Left lung (tissue), 10 donors: ENCODE measurements around the gene GALNT16. TPM values are rescaled to one million over a fixed set of nuclear protein-coding genes. Genes with fewer than 3 reads are reported as not detected.
A peak's percentile ranks its signal among the peaks of the same experiment; 100 is the strongest.

Experiments
- ATAC-seq: fragments of 200-7000 bp; cut with Tn5 transposase; one replicate; pipeline ENCODE4 v1.9.1; 2020; ENCODE audit warnings: moderate library complexity
- DNase-seq, 4 donors: peaks; one replicate each; pipeline ENCODE4 v3.0.0-alpha.2; 2013 to 2020
- H3K27ac ChIP-seq, 2 donors: fragments of 200-600 bp; sonication (generic) in 1 of 2; one replicate each; pipeline versions ENCODE4 v1.5.0 to v1.8.0; 2020 to 2021
- H3K27me3 ChIP-seq, 2 donors: fragments of 200-600 bp; sonication (generic) in 1 of 2; one replicate each; pipeline versions ENCODE4 v1.5.0 to v1.8.0; 2020 to 2021
- H3K36me3 ChIP-seq, 2 donors: fragments of 200-600 bp; sonication (generic) in 1 of 2; one replicate each; pipeline versions ENCODE4 v1.5.0 to v1.8.0; 2020 to 2021
- H3K4me1 ChIP-seq, 2 donors: fragments of 200-600 bp; one replicate each; pipeline ENCODE4 v1.8.0; 2021
- H3K4me3 ChIP-seq, 2 donors: fragments of 200-600 bp; sonication (generic) in 1 of 2; one replicate each; pipeline versions ENCODE4 v1.5.0 to v1.8.0; 2020 to 2021; ENCODE audit warnings: mild to moderate bottlenecking in 1 of 2
- H3K9me3 ChIP-seq, 2 donors: fragments of 200-600 bp; sonication (generic) in 1 of 2; one replicate each; pipeline versions ENCODE4 v1.5.0 to v1.8.0; 2020 to 2021
- CTCF ChIP-seq, 2 donors: fragments of 200-600 bp; sonication (generic) in 1 of 2; IDR thresholded peaks; one replicate each; pipeline versions ENCODE4 v1.5.0 to v1.8.0; 2021; ENCODE audit warnings: antibody characterized with exemption in 2 of 2
- intact Hi-C, 2 donors: fragments of 100-400 bp; cut with DNase I; formaldehyde crosslinking; loops; one replicate each; pipeline versions ENCODE4 v1.11.2 to v1.14.2; 2022
- polyA plus RNA-seq, 6 donors: library from polyadenylated mRNA; unstranded; fragments of 120-200 nt; gene quantifications; one replicate each; pipeline ENCODE4 v1.2.1, GENCODE V29; 2013; ENCODE audit not compliant: insufficient read length in 6 of 6
- total RNA-seq, 2 donors: library from RNA; stranded (reverse); fragmentation: NEBNext Ultra II Directional; extraction: Animal tissue kit (Norgen Biotek cat#: 25700); gene quantifications; one replicate each; pipeline ENCODE4 v1.2.1, GENCODE V29; 2021
- donor health status: DM: no; HTN: yes; CAD: no.
- donor health status: DM: no; HTN: no; CAD: no.

The GALNT16 gene
- total and polyA plus RNA-seq, 8 donors, result 2.4 to 5.0 (median 3.7) TPM

- intact Hi-C loops, result no loop called here
- no peak for ATAC-seq
- no peaks in the 10 kb centered on the region for H3K27me3 ChIP-seq
- DNase-seq, result no peak
- no peak overlapping the region for H3K4me3 ChIP-seq
- no peak for TF ChIP-seq CTCF (IDR thresholded peaks at IDR 0.05)
- no peaks in the 10 kb centered on the region for H3K4me1 ChIP-seq
- H3K9me3 ChIP-seq, result no peaks in the 10 kb centered on the region
- H3K27ac ChIP-seq, result no peak overlapping the region
- H3K36me3 ChIP-seq, result no peaks in the 10 kb centered on the region
Measured at GRCh38 chr14:69324341-69324931, 64.5 kb downstream of the GALNT16 start.

GRCh38 chr14:69325086-69325485 lies 65.1 kb downstream of the GALNT16 start:
- no peak for ATAC-seq
- no peaks in the 10 kb centered on the region for H3K27me3 ChIP-seq
- H3K27ac ChIP-seq, result no peak overlapping the region
- DNase-seq, result no peak
- no peak for TF ChIP-seq CTCF (IDR thresholded peaks at IDR 0.05)
- no peaks in the 10 kb centered on the region for H3K36me3 ChIP-seq
- intact Hi-C loops, result no loop called here
- no peak overlapping the region for H3K4me3 ChIP-seq
- no peaks in the 10 kb centered on the region for H3K4me1 ChIP-seq
- H3K9me3 ChIP-seq, result no peaks in the 10 kb centered on the region

- Histone ChIP-seq H3K4me1 (no peaks in the 10 kb centered on the region), H3K27ac (no peak overlapping the region), H3K27me3 (no peaks in the 10 kb centered on the region), H3K4me3 (no peak overlapping the region), H3K9me3 (no peaks in the 10 kb centered on the region), H3K36me3 (no peaks in the 10 kb centered on the region)
- no peak for ATAC-seq
- DNase-seq, result no peak
- intact Hi-C loops, result no loop called here
- no peak for TF ChIP-seq CTCF (IDR thresholded peaks at IDR 0.05)
Measured at GRCh38 chr14:69325646-69326265, 65.8 kb downstream of the GALNT16 start.

- DNase-seq (peak in 1 of 4 donors; percentile 17), ATAC-seq (no peak)
- no peaks in the 10 kb centered on the region for H3K36me3 ChIP-seq
- no peaks in the 10 kb centered on the region for H3K4me1 ChIP-seq
- no peaks in the 10 kb centered on the region for H3K9me3 ChIP-seq
- no peak overlapping the region for H3K4me3 ChIP-seq
- intact Hi-C loops, result no loop called here
- no peak for TF ChIP-seq CTCF (IDR thresholded peaks at IDR 0.05)
- no peak overlapping the region for H3K27ac ChIP-seq
- H3K27me3 ChIP-seq, result no peaks in the 10 kb centered on the region
Measured at GRCh38 chr14:69326611-69327010, 66.7 kb downstream of the GALNT16 start.

GRCh38 chr14:69327507-69327906 lies 67.5 kb downstream of the GALNT16 start:
- no peaks in the 10 kb centered on the region for H3K9me3 ChIP-seq
- ATAC-seq, result no peak

More at GRCh38 chr14:69327507-69327906, 67.5 kb downstream of the GALNT16 start:
- DNase-seq, result no peak
- H3K36me3 ChIP-seq, result no peaks in the 10 kb centered on the region
- H3K4me1 ChIP-seq, result no peaks in the 10 kb centered on the region
- intact Hi-C loops, result no loop called here
- no peak for TF ChIP-seq CTCF (IDR thresholded peaks at IDR 0.05)
- no peaks in the 10 kb centered on the region for H3K27me3 ChIP-seq
- no peak overlapping the region for H3K4me3 ChIP-seq
- no peak overlapping the region for H3K27ac ChIP-seq
